Muscle layer of colon (tissue), 2 donors: Measurements from ENCODE around the gene COL20A1.

Experiments used
- H3K27ac ChIP-seq: one replicate; pipeline ENCODE4 v1.7.0; 2013; ENCODE audit warnings: low read depth, mild to moderate bottlenecking, low read length, moderate library complexity
- H3K27me3 ChIP-seq, 2 donors: one replicate each; pipeline ENCODE4 v1.7.0; 2013; ENCODE audit warnings: low read length in 2 of 2, mild to moderate bottlenecking in 2 of 2; ENCODE audit not compliant: insufficient read depth in 2 of 2, control insufficient read depth in 1 of 2
- H3K36me3 ChIP-seq: one replicate; pipeline ENCODE4 v1.7.0; 2013; ENCODE audit warnings: mild to moderate bottlenecking, low read length; ENCODE audit not compliant: insufficient read depth
- H3K4me1 ChIP-seq: one replicate; pipeline ENCODE4 v1.7.0; 2013; ENCODE audit warnings: mild to moderate bottlenecking, low read length; ENCODE audit not compliant: insufficient read depth
- H3K4me3 ChIP-seq, 2 donors: one replicate each; pipeline ENCODE4 v1.7.0; 2013; ENCODE audit warnings: low read length in 2 of 2, low read depth in 1 of 2, mild to moderate bottlenecking in 1 of 2, moderate library complexity in 1 of 2
- H3K9ac ChIP-seq: one replicate; pipeline ENCODE4 v1.7.0; 2013; ENCODE audit warnings: low read length
- H3K9me3 ChIP-seq: one replicate; pipeline ENCODE4 v1.7.0; 2013; ENCODE audit warnings: mild to moderate bottlenecking, low read length
- donor health status: abdominal sarcoma.
- donor health status: Adenocarcinoma of cecum.

COL20A1 gene

DNA sequence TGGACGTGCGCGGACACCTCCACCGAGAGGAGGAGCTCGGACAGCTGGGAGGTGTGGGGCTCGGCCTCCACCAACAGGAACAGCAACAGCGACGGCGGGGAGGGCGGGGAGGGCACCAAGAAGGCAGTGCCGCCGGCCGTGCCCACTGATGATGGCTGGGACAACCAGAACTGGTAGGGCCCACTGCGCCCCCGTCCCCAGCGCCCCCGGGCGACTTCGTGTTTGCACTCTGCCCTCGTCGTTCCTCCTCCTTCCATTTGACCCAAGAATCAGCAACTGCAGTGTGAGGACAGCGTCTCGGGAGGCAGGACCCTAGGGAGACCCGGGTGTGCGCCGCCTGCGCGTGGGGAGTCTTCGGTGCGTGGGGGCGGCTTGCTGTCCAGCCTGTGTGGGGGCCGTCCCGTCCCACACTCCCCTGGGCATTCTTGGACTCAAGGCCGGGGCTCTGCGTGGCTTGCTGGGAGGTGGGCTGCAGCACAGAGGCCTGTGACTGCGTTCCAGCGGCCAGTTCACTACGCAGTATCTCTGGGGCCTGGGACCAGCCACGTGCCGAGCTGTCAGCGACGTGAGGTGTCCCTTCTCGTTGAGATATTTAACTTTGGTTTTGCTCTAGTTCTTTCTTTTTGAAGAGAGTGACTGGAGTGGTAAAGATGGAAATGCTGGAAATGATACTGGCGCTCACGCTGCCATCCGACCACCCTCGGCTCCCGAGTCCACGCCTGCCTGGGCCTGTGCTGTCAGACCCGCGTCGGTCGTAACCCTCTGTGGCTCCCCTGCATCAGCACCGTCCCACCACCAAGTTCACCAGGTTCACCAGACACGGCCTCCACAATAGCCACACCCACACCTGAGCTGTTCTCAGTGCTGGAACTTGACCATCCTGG, 5.0 kb upstream of the COL20A1 start:
- no peak overlapping the region for H3K27ac ChIP-seq
- no peak overlapping the region for H3K9ac ChIP-seq
- no peak overlapping the region for H3K4me3 ChIP-seq
- H3K27me3 ChIP-seq: peaks cover 0 to 9% of the 10 kb centered on the region in 2 donors
- peaks cover 28% of the 10 kb centered on the region for H3K36me3 ChIP-seq
- no peaks in the 10 kb centered on the region for H3K4me1 ChIP-seq
- H3K9me3 ChIP-seq: no peaks in the 10 kb centered on the region

DNA sequence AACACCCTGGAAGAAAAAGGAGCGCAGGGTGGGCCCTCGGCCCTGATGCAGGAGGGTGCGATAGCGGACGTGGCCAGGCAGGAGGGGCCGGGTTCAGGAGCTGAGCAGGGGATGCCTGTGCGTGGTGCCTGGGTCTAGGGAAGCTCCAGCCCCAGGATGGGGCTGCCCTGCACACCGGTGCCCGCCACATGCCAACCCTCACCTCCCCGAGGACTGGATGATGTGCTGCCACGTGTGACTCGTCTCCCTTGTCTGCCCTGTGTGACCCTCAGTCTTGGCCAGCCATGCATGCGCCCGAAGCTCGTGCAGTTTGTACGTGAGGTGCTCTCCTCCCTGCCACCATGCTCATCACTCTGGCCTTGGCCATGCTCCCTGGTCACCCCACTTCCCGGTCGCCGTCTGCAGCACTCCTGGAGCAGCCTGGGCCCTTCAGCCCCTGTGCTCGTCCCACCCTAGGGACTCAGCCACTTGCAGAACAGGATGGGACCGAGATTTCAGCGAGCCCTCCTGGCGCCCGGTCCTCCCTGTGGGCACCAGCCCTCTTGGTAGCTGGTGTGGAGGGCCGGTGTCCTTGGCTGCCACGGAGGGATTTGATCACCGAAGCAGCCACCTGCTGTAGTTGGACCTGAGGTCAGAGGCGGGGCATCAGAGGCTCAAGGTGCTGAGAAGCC, 4.3 kb upstream of the COL20A1 start:
- Histone ChIP-seq H3K4me3 (no peak overlapping the region), H3K4me1 (no peaks in the 10 kb centered on the region), H3K27ac (no peak overlapping the region), H3K9me3 (no peaks in the 10 kb centered on the region), H3K27me3 (peaks cover 0 to 16% of the 10 kb centered on the region in 2 donors), H3K36me3 (peaks cover 25% of the 10 kb centered on the region), H3K9ac (no peak overlapping the region)

DNA sequence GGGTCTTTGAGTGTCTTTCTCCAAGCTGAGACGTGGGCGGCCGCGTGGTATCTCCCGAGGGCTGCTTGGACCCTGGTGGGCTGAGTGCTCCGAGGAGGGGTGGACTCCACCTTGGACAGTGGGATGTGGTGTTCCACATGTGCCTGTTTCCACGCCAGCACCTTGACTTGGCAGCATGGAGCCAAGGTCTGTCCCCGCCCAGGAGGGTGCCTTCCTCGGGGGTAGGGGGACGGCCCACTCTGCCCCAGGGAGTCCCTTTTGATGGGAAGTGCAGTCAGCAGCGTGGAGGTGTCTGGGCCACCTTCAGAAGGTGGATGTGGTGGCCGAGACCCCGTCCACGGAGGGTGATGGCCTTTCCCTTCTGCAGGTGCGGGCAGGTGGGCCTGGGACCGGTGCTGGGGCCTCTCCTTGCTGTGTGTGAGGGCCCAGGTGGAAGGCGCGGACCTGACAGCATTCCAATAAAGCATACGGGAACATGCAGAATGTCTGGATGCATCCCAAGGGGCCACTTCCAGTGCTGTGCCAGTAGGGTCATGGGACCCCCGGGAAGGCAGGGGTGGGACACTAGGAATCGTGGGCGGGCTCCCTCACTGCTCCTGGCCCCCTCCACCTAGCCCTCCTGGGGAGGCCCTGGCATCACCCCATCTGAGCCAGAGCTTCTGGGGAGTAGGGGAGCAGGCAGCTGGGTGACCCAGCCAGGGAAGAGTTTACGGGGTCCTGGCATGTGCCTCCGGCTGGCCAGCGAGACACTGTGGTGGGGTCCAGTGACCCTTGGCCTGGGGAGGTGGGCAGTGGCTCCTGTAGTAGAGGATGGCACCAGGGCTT, 3.5 kb upstream of the COL20A1 start:
- no peaks in the 10 kb centered on the region for H3K9me3 ChIP-seq
- H3K27ac ChIP-seq: no peak overlapping the region
- H3K36me3 ChIP-seq: peaks cover 25% of the 10 kb centered on the region
- H3K27me3 ChIP-seq: peaks cover 0 to 19% of the 10 kb centered on the region in 2 donors
- no peak overlapping the region for H3K4me3 ChIP-seq
- no peaks in the 10 kb centered on the region for H3K4me1 ChIP-seq
- H3K9ac ChIP-seq: no peak overlapping the region

DNA sequence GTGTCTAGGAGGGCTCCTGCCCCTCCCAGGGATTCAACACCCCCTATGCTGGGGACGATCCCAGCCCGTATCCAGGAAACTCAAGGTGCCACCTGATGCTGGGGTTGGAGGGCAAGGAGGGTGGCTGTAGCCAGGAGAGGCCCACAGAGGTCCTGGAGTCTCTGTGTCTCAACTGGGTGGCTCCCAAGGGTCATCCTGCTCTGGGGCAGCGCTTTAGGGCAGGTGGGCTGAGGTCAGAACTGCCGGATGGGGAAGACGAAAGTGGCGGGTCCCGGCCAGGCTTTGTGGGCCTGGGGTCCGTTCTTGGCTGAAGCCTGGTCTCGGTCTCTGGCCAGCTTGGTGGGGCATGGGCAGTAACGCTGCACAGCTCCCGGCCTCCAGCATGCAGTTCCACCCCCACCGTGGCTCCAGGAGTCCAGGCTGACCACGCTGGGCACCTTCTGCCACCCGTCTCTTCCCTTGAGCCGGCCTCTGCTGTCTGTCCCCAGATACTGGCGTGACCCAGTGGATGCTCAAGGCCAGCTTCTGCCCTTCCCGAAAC, 2.8 kb upstream of the COL20A1 start:
- H3K27ac ChIP-seq: no peak overlapping the region
- H3K9ac ChIP-seq: no peak overlapping the region
- no peak overlapping the region for H3K4me3 ChIP-seq
- no peaks in the 10 kb centered on the region for H3K9me3 ChIP-seq
- H3K36me3 ChIP-seq: peaks cover 19% of the 10 kb centered on the region
- H3K4me1 ChIP-seq: no peaks in the 10 kb centered on the region
- peaks cover 0 to 26% of the 10 kb centered on the region in 2 donors for H3K27me3 ChIP-seq

DNA sequence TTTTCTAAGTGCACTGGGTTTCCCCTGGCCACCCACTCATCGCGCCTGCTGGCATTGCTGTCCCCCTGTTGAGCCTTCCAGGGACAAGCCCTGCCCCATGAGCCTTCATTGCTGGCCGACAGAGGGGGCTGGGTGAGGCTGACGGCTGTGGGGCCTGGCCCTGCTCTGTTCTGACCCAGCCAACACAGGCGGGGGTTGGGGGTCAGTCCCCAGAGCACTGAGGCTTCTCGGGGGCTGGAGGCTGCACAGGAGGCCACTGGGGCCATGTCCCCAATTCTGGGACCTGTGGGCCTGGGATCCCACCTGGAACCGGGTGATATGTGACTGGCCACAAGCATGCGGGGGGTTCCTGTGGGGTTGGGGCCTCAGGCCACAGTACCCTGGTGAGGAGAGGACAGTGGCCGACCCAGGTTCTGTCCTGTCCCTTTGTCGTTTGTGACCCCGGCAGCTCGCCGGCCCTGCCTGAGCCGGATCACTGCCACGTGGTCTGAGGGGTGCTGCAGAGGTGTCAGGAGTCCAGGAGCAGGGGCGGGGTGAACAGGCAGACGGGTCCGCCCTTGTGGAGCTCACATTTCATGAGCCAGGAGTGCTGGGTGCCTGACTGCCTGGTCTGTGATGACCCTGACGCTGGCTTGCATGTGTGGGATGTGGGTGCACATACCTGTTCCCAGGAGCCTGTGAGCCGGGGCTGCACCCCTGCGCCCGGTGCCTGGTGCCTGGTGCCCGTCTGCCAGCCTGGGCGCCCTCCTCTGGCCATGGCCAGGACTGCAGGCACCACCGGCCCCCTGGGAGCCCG, 2.1 kb upstream of the COL20A1 start:
- H3K4me1 ChIP-seq: no peaks in the 10 kb centered on the region
- H3K36me3 ChIP-seq: peaks cover 13% of the 10 kb centered on the region
- H3K27me3 ChIP-seq: peaks cover 0 to 32% of the 10 kb centered on the region in 2 donors
- no peaks in the 10 kb centered on the region for H3K9me3 ChIP-seq
- no peak overlapping the region for H3K9ac ChIP-seq
- no peak overlapping the region for H3K4me3 ChIP-seq
- no peak overlapping the region for H3K27ac ChIP-seq

DNA sequence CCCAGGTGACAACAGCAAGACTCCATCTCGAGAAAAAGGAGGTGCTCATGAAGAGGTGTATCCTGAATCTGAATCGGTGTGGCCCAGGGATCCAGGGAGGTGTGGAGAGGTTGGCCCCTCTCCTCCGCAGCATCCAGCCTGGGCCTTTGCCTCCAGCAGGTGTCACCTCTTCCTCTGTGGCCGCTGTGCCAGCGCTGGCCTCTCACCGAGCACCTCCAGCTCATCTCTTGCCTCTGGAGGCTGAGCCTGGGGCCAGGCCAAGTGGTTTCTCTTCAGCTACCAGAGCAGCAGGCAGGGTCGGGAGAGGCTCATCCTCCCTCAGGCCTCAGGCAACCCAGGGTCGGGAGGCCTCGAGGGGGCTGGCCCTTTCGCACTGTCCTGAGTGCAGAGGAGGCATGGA, 1.2 kb upstream of the COL20A1 start:
- Histone ChIP-seq H3K36me3 (peaks cover 13% of the 10 kb centered on the region), H3K9me3 (no peaks in the 10 kb centered on the region), H3K27ac (no peak overlapping the region), H3K4me1 (no peaks in the 10 kb centered on the region), H3K27me3 (peaks cover 0 to 41% of the 10 kb centered on the region in 2 donors), H3K9ac (no peak overlapping the region), H3K4me3 (no peak overlapping the region)

DNA sequence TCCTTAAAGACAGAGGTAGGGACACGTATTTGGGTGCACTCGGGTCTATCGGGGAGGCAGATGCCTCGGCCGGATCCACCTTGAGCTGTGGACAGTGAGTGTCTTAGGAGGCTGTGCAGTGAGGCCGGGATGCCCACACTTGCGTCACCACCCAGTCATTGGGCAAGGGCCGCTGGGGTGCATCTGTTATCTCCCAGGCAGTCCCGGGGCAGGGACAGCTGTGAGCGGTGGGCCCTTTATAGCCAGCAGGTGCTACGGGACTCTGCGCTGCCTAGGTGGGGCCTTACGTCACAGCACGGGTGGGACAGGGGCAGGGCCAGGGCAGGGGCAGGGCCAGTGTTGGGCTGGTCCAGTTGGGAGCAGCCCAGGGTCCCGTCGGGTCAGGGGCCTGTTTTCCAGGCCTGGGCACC, 689 bp upstream of the COL20A1 start:
- Histone ChIP-seq H3K4me3 (no peak overlapping the region), H3K27me3 (peaks cover 0 to 46% of the 10 kb centered on the region in 2 donors), H3K4me1 (no peaks in the 10 kb centered on the region), H3K36me3 (peaks cover 13% of the 10 kb centered on the region), H3K9ac (no peak overlapping the region), H3K27ac (no peak overlapping the region), H3K9me3 (no peaks in the 10 kb centered on the region)

DNA sequence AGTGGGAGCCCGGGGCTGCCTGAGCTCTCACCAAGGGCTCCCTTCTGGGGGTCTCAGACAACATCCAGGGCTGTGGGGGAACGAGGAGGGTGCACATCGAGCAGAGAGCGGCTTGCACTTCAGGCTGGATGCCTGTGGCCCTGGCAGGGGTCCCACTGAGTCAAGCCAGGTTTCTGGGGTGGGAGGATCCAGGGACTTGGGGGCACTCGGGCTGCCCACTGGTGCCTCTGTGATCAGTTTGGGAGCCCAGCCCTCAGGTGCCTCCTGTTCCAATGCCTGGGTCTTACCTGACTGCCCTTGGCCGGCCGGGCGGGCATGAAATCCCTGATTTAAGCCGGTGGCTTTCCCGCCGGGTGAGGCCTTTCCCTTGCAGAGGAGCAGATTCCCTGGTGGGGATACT, 470 bp downstream of the COL20A1 start:
- H3K9me3 ChIP-seq: no peaks in the 10 kb centered on the region
- no peak overlapping the region for H3K4me3 ChIP-seq
- no peak overlapping the region for H3K9ac ChIP-seq
- H3K4me1 ChIP-seq: no peaks in the 10 kb centered on the region
- peaks cover 0 to 57% of the 10 kb centered on the region in 2 donors for H3K27me3 ChIP-seq
- no peak overlapping the region for H3K27ac ChIP-seq
- H3K36me3 ChIP-seq: peaks cover 5% of the 10 kb centered on the region

DNA sequence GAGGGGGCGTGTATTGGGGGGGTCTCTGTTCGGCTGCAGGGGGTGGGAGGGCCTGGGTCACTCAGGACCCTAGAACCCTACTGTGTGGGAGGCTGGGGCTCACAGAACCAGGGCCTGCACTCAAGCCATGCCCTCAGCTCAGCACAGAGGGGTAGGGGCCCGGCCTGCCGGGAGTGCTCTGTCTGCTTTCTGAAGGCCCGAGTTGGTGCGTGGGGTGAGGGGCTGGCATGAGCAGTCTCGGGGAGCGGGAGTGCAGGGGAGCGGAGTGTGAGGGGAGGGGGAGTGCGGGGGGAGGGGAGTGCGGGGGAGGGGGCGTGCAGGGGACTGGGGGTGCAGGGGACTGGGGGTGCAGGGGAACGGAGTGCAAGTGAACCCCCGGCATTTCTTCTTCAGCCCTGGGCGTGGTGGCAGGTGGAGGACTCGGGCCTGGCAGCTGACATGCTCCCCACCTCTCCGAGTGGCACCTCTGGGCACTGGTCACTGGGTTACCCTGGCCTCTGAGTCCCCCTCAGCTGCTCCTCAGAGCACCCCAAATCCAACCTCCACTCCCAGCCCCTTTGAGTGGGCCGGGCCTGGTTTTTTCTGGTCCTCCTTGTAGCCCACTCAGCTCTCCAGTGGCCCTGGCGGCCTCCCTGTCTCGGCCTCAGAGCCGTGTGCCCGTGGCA, 1.0 kb downstream of the COL20A1 start:
- Histone ChIP-seq H3K9me3 (peaks cover 2% of the 10 kb centered on the region), H3K27ac (no peak overlapping the region), H3K9ac (no peak overlapping the region), H3K4me1 (no peaks in the 10 kb centered on the region), H3K36me3 (no peaks in the 10 kb centered on the region), H3K27me3 (peaks cover 0 to 62% of the 10 kb centered on the region in 2 donors), H3K4me3 (no peak overlapping the region)

DNA sequence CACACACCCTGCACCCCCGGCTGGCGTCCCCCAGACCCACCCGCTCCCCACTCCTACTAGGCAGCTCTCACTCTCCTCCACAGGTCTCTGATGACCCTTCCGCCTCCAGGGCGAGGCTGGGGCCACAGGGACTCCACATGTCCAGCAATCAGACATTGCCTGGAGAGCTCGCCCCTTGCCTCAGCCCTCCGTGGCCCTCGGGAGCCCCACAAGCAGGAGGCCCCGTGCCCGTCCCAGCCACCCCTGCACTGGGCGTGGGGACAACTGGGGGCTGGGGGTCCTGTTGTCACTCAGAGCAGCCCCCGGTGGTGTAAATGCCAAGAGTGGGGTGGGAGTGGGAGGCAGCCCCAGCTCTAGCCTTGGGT, 1.5 kb downstream of the COL20A1 start:
- no peaks in the 10 kb centered on the region for H3K4me1 ChIP-seq
- no peak overlapping the region for H3K4me3 ChIP-seq
- H3K9me3 ChIP-seq: peaks cover 6% of the 10 kb centered on the region
- no peak overlapping the region for H3K27ac ChIP-seq
- H3K27me3 ChIP-seq: peaks cover 0 to 65% of the 10 kb centered on the region in 2 donors
- no peak overlapping the region for H3K9ac ChIP-seq
- no peaks in the 10 kb centered on the region for H3K36me3 ChIP-seq
